Esophagus muscularis mucosa (tissue), 3 donors: ENCODE measurements around the gene QRICH1.
A peak's percentile ranks its signal among the peaks of the same experiment; 100 is the strongest.

Experiments
- CTCF ChIP-seq, 3 experiments: fragments of 200-600 bp in 2 of 3; fragments of 450-650 bp in 1 of 3; sonication (generic) in 2 of 3; IDR thresholded peaks; one replicate each; pipeline ENCODE4 v1.5.1; 2017 to 2019; ENCODE audit warnings: antibody characterized with exemption in 3 of 3, mild to moderate bottlenecking in 2 of 3, moderate library complexity in 1 of 3
- POLR2A ChIP-seq: fragments of 450-650 bp; IDR thresholded peaks from one replicate; pipeline ENCODE4 v1.6.1; 2017; ENCODE audit warnings: antibody characterized with exemption, moderate library complexity, mild to moderate bottlenecking, low read depth

GRCh38 chr3:49007068-49007770 is 86.7 kb downstream of the QRICH1 start, which contains the start of gene WDR6:
- TF ChIP-seq CTCF (IDR thresholded peaks at IDR 0.05) (peak; percentile 41 to 60 (median 41)), POLR2A (no peak)
